GM12873 (cell line): ENCODE results near the gene FAM118B.
A peak's percentile ranks its signal among the peaks of the same experiment; 100 is the strongest.

Experiments used
- CTCF ChIP-seq: IDR thresholded peaks from 2 replicates; pipeline ENCODE4 v1.5.1; 2012; ENCODE audit warnings: low read depth, mild to moderate bottlenecking, moderate library complexity, low read length, control low read depth; ENCODE audit not compliant: insufficient read depth; ENCODE audit errors: missing control alignments

Gene FAM118B

GRCh38 chr11:126308271-126308671 is 96.7 kb downstream of the FAM118B start:
- no peak for TF ChIP-seq CTCF

GRCh38 chr11:126310200-126310991 is 98.8 kb downstream of the FAM118B start:
- TF ChIP-seq CTCF: peak; percentile 96

- no peak for TF ChIP-seq CTCF
Measured at GRCh38 chr11:126310992-126311310, 99.4 kb downstream of the FAM118B start.

- peak; percentile 15 for TF ChIP-seq CTCF
Measured at GRCh38 chr11:126311401-126312291, 100.1 kb downstream of the FAM118B start.
